ENCODE results near the gene BLOC1S4. TPM values are rescaled to one million over a fixed set of nuclear protein-coding genes. Genes with fewer than 3 reads are reported as not detected.

The BLOC1S4 gene
- total RNA-seq, 1 experiment from 2014 or later, result 15.7 TPM

DNA sequence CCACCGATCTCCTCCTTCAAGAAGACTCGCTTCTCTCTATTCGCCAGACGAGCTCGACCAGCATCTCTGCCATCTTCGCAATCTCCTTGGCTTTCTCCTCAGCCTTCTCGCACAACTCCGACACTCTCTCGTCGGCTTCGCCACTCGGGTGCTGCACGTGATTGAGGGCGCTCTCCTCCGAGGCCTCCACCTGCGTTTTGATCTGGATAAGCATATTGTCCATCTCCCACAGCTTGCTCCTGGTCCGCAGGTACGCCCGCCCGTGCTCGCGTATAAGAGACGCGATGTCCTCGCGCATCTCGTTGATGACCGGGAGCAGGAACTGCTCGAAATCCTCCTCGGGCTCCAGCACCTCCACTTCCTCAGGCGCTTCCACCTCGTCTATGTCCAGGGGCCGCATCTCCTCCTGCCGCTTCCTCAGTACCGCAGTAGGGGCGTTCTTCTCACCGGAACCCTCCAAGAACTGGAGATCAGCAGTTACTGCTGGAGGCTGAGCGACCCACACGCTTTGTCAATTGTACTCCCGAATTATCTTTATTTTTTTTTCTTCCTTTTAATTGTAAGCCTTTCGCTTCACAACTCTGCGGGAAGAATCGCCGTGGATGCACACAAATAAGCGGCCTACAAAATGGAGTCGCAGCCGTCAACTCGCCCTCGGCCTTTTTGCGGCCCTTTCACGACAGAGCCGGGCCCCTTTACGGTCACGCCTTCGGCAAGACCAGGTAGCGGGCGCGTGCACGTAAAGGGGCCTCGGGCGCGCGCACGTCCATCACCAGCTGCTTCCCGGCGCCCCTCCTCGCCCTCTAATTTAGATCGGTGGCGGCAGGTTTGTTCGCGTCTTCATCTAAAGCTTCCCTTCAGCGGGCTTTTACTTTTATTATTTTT is 6.5 kb upstream of the BLOC1S4 start, which contains the start of gene MRFAP1L1:
Gene MRFAP1L1, minus strand, starts transcription at position 636 of the 885 bp plus-strand sequence. Its CDS starts 236 bp downstream, at position 400.
- Histone ChIP-seq H3K4me1 (ENCODE audit: control insufficient read depth in 1 of 2, insufficient read depth in 2 of 2, low read length in 2 of 2) (peaks cover 11 to 25% of the 10 kb centered on the region in 2 experiments), H4K20me1 (ENCODE audit: insufficient read depth) (no peaks in the 10 kb centered on the region), H3K9me3 (ENCODE audit: control insufficient read depth in 1 of 2, insufficient read depth in 1 of 2, low read depth in 1 of 2, low read length in 2 of 2) (no peaks in the 10 kb centered on the region), H3K4me2 (ENCODE audit: low read length) (peak within 1 kb of the TSS; percentile 94), H3K27ac (ENCODE audit: low read depth, low read length) (peak within 1 kb of the TSS; percentile 78), H3K36me3 (ENCODE audit: control insufficient read depth in 1 of 2, insufficient read depth in 2 of 2, low read length in 2 of 2) (peaks cover 3 to 14% of the 10 kb centered on the region in 2 experiments; a peak in 3 of 4 replicates), H3K27me3 (ENCODE audit: insufficient read depth, low read length) (no peaks in the 10 kb centered on the region), H3K9ac (ENCODE audit: low read length) (peak within 1 kb of the TSS; percentile 78), H3K9me2 (ENCODE audit: insufficient read depth) (no peaks in the 10 kb centered on the region), H2AFZ (ENCODE audit: low read depth, low read length, poor library complexity, severe bottlenecking) (peak within 1 kb of the TSS; percentile 98), H3K79me2 (ENCODE audit: insufficient read depth, low read length) (peaks cover 48% of the 10 kb centered on the region), H3K4me3 (replicated peaks in 1 of 2; ENCODE audit: low read depth in 1 of 2, low read length in 2 of 2) (peak within 1 kb of the TSS; percentile 88 to 89)
- DNase-seq (ENCODE audit: low read depth, low spot score) (peak; percentile 95), ATAC-seq (peak; percentile 80)
- intact Hi-C loops (cut with micrococcal nuclease), result loop anchor here (2.0 kb wide), 1 partner anchor 35 kb away; a partner anchor contains a TSS
- TSS peak; percentile 84 for BruUV-seq (replicated peaks)
- ChIA-PET RAD21 (ENCODE audit: low non-redundant PET in 1 of 2, low total read pairs in 2 of 2, uncharacterized antibody in 2 of 2, unreplicated experiment in 2 of 2) (no interaction called here), POLR2A (interaction anchor here (0.6 to 2.1 kb wide), 5 partner anchors 8 to 200 kb away, joined by 3 to 7 read pairs (median 3); a partner anchor contains a TSS), CTCF (interaction anchor here (0.9 to 1.1 kb wide), 3 partner anchors 8 to 378 kb away, joined by 3 to 4 read pairs (median 4); no protein-coding TSS in a partner anchor)
- TF ChIP-seq CBX3 (IDR thresholded peaks at IDR 0.05; ENCODE audit: low read depth), result peak; percentile 80
- TF ChIP-seq EZH2 (IDR thresholded peaks at IDR 0.05), result no peak
- no peak for TF ChIP-seq ZNF274 (IDR thresholded peaks at IDR 0.05; ENCODE audit: low read depth, low read length)
- TF ChIP-seq, protein P1, sequence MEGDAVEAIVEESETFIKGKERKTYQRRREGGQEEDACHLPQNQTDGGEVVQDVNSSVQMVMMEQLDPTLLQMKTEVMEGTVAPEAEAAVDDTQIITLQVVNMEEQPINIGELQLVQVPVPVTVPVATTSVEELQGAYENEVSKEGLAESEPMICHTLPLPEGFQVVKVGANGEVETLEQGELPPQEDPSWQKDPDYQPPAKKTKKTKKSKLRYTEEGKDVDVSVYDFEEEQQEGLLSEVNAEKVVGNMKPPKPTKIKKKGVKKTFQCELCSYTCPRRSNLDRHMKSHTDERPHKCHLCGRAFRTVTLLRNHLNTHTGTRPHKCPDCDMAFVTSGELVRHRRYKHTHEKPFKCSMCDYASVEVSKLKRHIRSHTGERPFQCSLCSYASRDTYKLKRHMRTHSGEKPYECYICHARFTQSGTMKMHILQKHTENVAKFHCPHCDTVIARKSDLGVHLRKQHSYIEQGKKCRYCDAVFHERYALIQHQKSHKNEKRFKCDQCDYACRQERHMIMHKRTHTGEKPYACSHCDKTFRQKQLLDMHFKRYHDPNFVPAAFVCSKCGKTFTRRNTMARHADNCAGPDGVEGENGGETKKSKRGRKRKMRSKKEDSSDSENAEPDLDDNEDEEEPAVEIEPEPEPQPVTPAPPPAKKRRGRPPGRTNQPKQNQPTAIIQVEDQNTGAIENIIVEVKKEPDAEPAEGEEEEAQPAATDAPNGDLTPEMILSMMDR (IDR thresholded peaks at IDR 0.05 in 2 of 3, conservative IDR thresholded peaks at IDR 0.05 in 1 of 3; ENCODE audit: borderline replicate concordance in 1 of 3, insufficient read depth in 1 of 3, low read depth in 2 of 3, low read length in 2 of 3), result no peak
- peak; percentile 81 for TF ChIP-seq SIN3A (IDR thresholded peaks at IDR 0.05; ENCODE audit: low read depth)
- TF ChIP-seq POLR2AphosphoS5 (IDR thresholded peaks at IDR 0.05; ENCODE audit: low read depth, low read length), result peak; percentile 92
- no peak for TF ChIP-seq CEBPB (IDR thresholded peaks at IDR 0.05; ENCODE audit: low read depth)
- TF ChIP-seq FOSL1 (IDR thresholded peaks at IDR 0.05; ENCODE audit: low read depth), result no peak
- TF ChIP-seq, protein P2, sequence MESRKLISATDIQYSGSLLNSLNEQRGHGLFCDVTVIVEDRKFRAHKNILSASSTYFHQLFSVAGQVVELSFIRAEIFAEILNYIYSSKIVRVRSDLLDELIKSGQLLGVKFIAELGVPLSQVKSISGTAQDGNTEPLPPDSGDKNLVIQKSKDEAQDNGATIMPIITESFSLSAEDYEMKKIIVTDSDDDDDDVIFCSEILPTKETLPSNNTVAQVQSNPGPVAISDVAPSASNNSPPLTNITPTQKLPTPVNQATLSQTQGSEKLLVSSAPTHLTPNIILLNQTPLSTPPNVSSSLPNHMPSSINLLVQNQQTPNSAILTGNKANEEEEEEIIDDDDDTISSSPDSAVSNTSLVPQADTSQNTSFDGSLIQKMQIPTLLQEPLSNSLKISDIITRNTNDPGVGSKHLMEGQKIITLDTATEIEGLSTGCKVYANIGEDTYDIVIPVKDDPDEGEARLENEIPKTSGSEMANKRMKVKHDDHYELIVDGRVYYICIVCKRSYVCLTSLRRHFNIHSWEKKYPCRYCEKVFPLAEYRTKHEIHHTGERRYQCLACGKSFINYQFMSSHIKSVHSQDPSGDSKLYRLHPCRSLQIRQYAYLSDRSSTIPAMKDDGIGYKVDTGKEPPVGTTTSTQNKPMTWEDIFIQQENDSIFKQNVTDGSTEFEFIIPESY (IDR thresholded peaks at IDR 0.05; ENCODE audit: extremely low read depth, insufficient replicate concordance, low read length), result peak; percentile 27
- no peak for TF ChIP-seq EZH2phosphoT487 (IDR thresholded peaks at IDR 0.05; ENCODE audit: borderline replicate concordance)
- TF ChIP-seq RAD21 (IDR thresholded peaks at IDR 0.05; ENCODE audit: low read depth), result no peak
- TF ChIP-seq SP1 (IDR thresholded peaks at IDR 0.05; ENCODE audit: low read depth), result peak; percentile 29; the same call in 1 of the 2 replicates
- TF ChIP-seq, protein P3, sequence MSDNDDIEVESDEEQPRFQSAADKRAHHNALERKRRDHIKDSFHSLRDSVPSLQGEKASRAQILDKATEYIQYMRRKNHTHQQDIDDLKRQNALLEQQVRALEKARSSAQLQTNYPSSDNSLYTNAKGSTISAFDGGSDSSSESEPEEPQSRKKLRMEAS (IDR thresholded peaks at IDR 0.05), result peak; percentile 68
- peak; percentile 81 for TF ChIP-seq POLR2A (IDR thresholded peaks at IDR 0.05; ENCODE audit: borderline replicate concordance, extremely low read depth, insufficient read depth, insufficient read length)
- TF ChIP-seq, protein P4, sequence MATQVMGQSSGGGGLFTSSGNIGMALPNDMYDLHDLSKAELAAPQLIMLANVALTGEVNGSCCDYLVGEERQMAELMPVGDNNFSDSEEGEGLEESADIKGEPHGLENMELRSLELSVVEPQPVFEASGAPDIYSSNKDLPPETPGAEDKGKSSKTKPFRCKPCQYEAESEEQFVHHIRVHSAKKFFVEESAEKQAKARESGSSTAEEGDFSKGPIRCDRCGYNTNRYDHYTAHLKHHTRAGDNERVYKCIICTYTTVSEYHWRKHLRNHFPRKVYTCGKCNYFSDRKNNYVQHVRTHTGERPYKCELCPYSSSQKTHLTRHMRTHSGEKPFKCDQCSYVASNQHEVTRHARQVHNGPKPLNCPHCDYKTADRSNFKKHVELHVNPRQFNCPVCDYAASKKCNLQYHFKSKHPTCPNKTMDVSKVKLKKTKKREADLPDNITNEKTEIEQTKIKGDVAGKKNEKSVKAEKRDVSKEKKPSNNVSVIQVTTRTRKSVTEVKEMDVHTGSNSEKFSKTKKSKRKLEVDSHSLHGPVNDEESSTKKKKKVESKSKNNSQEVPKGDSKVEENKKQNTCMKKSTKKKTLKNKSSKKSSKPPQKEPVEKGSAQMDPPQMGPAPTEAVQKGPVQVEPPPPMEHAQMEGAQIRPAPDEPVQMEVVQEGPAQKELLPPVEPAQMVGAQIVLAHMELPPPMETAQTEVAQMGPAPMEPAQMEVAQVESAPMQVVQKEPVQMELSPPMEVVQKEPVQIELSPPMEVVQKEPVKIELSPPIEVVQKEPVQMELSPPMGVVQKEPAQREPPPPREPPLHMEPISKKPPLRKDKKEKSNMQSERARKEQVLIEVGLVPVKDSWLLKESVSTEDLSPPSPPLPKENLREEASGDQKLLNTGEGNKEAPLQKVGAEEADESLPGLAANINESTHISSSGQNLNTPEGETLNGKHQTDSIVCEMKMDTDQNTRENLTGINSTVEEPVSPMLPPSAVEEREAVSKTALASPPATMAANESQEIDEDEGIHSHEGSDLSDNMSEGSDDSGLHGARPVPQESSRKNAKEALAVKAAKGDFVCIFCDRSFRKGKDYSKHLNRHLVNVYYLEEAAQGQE (IDR thresholded peaks at IDR 0.05; ENCODE audit: low read depth), result no peak
- TF ChIP-seq JUND (IDR thresholded peaks at IDR 0.05), result no peak
- TF ChIP-seq ELF1 (IDR thresholded peaks at IDR 0.05; ENCODE audit: borderline replicate concordance, low read depth), result no peak
- peak; percentile 94 for TF ChIP-seq YY1 (IDR thresholded peaks at IDR 0.05; ENCODE audit: extremely low read depth, insufficient replicate concordance, low read depth, low read length)
- TF ChIP-seq ZFX (IDR thresholded peaks at IDR 0.05), result peak; percentile 65; the same call in 1 of the 2 replicates
